Mesenteric fat pad (tissue), 1 donor: Measurements from ENCODE around the gene SPECC1L. TPM values are rescaled to one million over a fixed set of nuclear protein-coding genes. Genes with fewer than 3 reads are reported as not detected.
A peak's percentile ranks its signal among the peaks of the same experiment; 100 is the strongest.
"Not testable (repeated sequence)": the region's sequence is repeated elsewhere in the genome, so short reads cannot be mapped to it uniquely, and the experiment has no call there.

ENCODE experiments used
- DNase-seq: peaks from one replicate; pipeline ENCODE4 v3.0.0-alpha.2; 2020; ENCODE audit warnings: low spot score
- long read RNA-seq: library from polyadenylated mRNA; unstranded; transcript quantifications from one replicate; pipeline ENCODE4 v2.0.0, GENCODE V29; 2020
- total RNA-seq: library from RNA; stranded (reverse); fragmentation: NEBNext Ultra II Directional; extraction: Animal tissue kit (Norgen Biotek cat#: 25700); gene quantifications from one replicate; pipeline ENCODE4 v1.2.1, GENCODE V29; 2021
- donor health status: DM: yes; HTN: yes; CAD: no.

The SPECC1L gene, protein sequence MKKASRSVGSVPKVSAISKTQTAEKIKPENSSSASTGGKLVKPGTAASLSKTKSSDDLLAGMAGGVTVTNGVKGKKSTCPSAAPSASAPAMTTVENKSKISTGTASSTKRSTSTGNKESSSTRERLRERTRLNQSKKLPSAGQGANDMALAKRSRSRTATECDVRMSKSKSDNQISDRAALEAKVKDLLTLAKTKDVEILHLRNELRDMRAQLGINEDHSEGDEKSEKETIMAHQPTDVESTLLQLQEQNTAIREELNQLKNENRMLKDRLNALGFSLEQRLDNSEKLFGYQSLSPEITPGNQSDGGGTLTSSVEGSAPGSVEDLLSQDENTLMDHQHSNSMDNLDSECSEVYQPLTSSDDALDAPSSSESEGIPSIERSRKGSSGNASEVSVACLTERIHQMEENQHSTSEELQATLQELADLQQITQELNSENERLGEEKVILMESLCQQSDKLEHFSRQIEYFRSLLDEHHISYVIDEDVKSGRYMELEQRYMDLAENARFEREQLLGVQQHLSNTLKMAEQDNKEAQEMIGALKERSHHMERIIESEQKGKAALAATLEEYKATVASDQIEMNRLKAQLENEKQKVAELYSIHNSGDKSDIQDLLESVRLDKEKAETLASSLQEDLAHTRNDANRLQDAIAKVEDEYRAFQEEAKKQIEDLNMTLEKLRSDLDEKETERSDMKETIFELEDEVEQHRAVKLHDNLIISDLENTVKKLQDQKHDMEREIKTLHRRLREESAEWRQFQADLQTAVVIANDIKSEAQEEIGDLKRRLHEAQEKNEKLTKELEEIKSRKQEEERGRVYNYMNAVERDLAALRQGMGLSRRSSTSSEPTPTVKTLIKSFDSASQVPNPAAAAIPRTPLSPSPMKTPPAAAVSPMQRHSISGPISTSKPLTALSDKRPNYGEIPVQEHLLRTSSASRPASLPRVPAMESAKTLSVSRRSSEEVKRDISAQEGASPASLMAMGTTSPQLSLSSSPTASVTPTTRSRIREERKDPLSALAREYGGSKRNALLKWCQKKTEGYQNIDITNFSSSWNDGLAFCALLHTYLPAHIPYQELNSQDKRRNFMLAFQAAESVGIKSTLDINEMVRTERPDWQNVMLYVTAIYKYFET
- 69.2 TPM for total RNA-seq
- long read RNA-seq, partial matches to known transcripts: 72 of 84 reads
- long read RNA-seq, other reads (novel, unspliced or antisense): 10 of 84 reads

DNA sequence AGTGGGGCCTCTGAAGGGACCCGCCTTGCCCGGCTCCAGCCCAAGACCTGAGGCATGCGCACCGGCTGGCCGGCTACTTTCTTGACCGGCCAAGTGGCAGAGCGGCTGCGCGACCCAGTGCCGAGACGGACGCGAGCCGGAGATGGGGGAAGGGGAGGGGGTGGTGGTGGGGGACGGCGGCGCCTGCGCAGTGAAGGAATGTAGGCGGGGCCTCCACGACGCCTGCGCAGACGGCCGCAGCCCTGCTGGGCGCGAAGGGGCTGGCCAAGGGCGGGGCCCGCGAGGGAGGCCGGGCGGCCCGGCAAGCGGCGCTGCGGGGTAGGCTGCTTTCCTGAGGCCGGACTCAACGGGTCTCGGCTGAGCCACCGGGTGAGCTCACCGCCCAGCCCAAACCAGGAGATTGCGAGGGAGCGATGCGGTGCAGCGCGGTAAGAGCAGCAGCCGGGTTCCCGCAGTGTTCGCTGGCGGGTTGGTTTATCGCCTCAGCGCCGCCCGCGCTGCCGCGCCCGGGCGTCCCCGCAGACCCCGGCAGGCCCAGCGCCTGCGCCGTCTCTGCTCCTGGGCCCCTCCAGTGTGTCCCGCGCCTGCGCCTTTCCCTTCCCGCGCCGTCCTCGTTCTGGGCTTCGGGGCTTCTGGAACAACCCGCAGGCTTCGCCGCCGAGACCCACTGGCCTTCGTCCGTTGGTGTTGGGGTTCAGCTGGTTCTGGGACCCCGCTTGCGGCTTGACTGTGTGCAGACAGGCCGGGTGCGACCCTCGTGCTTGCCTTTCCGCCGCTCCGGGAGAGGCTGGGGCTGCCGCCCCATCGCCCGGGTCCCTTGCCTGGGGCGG, at the start of gene SPECC1L:
Gene SPECC1L (plus strand): TSS at position 276 of the 830 bp plus-strand sequence. CDS start 31,401 bp downstream, outside the sequence.
- DNase-seq: peak; percentile 99

DNA sequence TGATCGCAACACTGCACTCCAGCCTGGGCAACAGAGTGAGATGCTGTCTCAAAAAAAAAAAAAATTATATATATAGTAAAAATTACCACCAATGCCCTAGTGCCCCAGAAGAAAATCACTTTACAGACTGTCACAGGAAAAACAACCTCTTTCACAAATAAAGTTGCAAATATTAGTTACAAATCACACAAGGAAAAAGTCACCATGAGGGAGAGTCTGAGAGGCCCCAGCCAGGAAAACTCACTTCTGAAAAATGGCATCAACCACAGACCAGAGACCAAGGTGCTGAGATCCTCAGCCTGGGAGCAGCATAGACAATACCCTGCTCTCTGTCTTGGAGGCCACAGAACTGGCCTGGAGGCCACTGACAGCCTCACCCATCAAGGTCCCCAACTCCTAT, 46.2 kb upstream of the SPECC1L start:
- no peak for DNase-seq

DNA sequence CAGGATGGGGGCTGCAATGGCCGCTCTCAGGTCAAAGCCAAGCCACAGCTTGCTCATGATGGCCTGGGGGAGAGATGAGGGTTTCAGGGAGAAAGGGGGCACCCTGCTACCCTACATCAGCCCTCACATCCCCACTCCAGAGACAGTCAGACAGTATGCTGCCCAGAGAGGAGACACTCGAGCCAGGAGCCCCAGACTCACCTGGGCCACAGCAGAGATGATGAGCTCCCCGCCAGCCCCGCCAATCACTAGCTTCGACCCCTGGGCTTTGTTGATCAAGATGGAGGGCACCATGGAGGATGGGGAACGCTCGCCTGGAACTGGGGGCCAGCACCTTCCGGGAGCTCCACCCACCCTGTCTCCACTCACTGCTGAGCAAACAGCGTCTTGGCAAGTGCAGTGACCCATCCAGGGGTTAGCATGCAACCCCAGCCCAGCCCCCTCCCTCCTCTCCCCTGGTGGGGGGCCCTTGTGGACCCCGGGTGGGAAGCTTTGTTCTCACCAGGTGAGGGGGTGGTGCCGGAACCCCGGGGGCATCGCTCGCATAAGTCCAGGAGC, 45.5 kb upstream of the SPECC1L start:
- no peak for DNase-seq

DNA sequence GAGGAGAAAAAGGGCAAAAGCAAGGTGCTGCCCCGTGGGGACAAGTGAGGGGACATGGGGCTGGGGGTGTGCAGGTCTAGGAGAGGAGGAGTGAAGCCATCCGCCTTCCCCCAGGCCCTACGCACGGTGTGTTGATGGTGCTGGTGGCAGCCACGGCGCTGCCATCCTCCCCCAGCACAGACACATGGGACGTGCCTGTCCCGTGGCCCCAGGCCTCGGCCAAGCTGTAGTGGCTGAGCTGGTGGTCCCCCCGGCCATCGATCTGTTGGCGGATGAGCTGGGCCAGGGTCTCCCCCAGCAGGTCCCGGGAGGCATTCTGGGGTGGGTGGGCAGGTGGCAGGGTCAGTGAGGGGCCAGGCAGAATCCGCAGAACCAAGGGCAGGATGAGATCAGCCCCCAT, 44.7 kb upstream of the SPECC1L start:
- DNase-seq: no peak

DNA sequence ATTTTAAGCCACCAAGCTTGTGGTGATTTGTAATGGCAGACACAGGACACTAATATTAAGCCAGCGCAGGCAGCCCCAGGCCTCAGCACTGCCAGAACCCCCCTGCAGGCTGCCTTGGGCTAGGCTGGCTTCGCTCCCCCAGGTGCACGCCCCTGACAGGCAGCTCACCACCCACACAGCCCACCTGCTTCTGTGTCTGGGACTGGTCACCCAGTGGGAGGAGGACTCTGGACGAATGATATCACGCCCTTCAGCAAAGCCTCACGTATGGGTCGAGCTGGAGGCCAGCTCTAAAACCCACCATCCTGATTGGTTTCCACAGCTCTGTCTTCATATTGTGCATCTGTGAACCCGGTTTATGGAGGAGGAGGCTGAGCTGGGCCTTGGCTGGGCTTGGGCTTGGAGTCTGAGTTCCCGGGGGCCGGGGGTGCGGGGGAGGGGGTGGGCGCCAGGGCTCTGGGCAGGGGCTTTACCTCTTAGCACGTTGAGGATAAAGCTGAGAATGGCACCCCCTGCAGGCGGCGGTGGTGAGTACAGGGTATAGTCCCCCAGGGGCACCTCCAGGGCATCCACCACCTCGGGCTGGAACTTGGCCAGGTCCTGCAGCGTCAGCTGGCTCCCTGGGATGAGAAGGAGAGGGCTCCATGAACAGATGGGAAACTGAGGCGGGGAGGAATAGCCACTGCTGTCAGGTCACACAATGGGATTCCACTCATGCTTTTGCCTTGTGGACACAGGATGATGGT, 39.5 kb upstream of the SPECC1L start:
- DNase-seq: no peak

DNA sequence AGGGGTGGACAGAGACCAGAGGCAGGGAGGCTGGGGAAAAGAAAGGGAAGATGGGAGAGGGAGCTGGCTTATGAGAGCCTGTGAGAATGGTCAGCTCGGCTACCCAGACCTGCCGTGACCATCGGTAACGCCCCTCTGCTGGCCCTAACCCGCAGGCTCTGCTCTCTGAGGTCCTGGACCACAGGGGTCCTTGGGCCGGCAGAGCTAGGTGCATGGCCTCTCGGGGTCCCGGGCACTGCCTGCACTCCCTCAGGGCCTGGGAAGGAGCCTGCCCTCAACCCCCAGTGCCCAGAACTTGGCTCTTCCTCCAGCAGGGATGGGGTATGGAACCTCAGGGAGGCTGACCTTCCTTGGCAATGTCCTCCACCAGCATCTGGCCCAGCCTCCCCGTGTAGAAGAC, 38.9 kb upstream of the SPECC1L start:
- DNase-seq: no peak

DNA sequence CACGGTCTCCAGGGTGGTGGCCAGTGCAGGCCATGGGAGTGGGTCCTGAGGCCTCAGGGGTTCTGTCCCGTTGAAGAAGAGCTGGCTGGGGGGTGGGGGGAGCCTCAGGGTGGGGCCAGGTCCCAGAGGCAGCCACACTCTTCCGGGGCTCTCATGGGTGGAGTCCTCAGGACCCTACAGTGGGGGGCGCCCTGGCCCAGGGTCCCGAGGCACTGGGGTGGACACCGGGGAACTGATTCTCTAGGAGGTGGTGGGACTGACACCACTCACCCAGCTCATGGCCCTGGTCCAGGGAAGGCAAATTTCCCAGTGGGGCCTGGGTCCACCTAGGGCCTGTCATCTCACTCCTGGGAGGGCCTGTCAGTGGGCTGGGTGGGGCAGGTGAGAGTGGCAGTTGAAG, 38.5 kb upstream of the SPECC1L start:
- no peak for DNase-seq

DNA sequence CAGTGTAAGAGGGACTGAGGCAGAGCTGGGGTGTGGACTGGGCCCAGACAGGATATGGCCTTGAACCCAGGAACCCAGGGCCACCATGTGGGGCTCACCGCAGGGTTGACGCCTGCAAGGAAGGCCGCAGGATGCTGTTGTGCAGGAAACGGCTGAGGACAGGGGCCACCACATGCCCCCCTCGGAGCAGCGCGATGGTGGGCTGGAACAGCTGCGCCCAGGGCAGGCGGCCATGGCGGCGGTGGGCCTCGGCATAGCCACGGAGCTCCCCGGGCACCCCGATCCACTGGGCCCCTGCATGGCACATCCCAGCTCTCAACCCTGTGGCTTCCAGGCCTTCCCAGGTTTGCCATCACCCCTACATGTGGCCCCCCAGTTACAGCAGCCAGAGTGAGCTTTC, 37.9 kb upstream of the SPECC1L start:
- DNase-seq: no peak

DNA sequence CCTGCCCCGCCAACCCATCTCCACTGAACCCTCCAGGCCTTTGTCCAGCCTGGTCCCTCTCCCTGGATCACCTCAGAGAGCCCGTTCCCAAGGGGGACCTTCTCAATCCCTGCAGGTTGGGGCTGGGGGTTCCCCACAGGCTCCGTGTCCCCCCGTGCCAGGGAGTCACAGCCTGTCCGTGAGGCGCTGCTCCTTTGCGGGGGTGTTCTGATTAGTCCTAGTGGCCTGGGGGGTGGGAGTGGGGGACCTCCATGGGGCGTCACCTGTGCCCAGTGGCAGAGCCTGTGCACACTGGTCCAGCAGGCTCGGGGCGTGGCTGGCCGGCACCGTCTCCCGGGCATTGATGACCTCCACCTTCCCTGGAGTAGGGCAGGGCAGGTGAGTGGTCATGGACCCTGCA, 37.4 kb upstream of the SPECC1L start:
- no peak for DNase-seq

DNA sequence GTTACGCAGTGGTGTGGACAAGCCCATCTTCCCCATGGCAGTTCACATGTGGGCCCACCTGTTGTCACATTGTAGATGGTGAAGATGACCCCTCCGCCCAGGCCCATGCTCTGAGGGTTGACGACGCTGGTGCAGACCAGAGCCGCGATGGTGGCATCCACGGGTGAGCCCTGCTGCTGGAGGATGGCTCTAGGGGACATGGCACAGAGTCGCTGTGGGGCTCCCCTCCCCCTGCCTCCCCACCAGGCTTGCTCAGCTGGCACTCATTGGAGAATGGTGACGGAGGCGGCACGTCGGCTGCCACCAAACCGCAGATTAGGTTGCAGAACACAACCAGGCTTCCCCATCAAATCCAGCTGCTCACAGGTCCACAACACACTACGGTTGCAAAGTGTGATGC, 36.8 kb upstream of the SPECC1L start:
- no peak for DNase-seq

DNA sequence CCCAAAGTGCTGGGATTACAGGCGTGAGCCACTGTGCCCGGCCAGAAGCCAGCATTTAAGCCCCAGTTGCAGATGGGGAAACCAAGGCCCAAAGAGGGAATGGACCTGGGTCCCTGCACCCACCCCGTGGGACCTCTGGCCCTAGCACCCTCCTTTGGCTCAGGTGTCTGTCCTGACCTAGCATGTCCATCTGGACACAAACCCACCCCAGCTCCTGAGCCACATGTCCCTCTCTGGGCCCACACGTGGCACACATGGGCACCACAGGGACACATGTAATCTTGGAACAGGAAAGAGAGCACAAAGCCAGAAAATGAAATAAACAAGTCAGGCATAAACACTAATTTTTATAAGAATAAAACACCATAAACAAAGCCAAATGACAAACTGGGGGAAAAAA, 35.3 kb upstream of the SPECC1L start:
- DNase-seq: no peak

DNA sequence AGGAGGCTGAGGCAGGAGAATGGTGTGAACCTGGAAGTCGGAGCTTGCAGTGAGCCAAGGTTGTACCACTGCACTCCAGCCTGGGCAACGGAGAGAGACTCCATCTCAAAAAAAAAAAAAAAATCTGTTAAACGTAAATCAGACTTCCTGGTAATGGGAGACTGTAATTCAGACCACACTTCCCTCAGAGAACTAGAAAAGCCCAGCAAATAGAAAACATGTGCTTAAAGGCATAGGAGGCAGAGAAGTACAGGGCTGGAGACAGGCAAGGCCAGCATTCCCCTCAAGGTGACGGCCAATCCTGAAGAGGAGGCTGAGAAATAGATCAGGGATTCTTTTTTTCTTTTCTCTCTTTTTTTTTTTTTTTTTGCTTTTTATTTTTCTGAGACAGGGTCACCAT, 34.0 kb upstream of the SPECC1L start:
- DNase-seq: no peak

DNA sequence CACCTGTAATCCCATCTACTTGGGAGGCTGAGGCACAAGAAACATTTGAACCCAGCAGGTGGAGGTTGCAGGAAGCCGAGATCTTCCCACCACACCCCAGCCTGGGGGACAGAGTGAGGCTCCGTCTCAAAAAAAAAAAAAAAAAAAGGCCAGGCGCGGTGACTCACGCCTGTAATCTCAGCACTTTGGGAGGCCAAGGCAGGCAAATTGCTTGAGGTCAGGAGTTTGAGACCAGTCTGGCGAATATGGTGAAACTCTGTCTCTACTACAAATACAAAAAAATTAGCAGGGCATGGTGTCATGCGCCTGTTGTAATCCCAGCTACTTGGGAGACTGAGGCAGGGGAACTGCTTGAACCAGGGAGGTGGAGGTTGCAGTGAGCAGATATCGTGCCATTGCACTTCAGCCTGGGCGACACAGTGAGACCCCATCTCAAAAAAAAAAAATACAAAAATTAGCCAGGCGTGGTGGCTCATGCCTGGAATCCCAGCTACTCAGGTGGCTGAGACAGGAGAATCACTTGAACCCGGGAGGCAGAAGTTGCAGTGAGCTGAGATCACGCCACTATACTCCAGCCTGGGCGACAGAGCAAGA, 32.4 kb upstream of the SPECC1L start:
- not testable (repeated sequence) for DNase-seq

DNA sequence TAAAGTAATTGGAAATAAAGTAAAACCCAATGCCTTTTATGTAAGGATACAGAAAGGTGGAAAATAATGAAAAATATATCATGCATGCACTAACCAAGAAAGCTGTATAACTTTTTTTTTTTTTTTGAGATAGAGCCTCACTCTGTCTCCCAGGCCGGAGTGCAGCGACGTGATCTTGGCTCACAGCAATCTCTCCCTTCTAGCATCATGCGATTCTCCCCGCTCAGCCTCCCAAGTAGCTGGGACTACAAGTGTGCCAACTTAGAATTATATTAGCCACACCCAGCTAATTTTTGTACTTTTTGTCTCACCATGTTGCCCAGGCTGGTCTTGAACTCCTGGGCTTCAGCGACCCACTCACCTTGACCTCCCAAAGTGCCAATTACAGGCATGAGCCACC, 30.2 kb upstream of the SPECC1L start:
- DNase-seq: no peak

DNA sequence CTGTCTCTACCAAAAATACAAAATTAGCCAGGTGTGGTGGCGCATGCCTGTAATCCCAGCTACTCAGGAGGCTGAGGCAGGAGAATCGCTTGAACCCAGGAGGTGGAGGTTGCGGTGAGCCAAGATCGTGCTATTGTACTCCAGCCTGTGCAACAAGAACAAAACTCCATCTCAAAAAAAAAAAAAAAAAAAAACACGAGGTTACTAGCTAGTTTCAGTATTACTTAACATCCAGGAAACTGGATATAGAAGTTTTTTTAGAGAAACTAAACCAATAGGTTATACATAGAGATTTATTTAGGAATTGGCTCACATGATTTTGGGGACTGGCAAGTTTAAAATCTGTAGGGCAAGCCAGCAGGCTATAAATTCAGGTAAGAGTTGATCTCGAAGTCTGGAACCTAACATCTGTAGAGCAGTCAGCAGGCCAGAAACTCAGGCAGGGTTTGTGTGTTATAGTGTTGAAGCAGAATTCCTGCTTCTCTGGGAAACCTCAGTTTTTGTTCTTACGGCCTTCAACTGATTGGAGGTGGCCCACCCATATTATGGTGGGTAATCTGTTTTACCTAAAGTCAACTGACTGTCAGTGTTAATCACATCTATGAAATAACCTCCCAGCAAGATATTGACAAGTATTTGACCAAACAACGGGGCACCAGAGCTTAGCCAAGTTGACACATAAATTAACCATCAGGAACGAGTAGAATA, 29.5 kb upstream of the SPECC1L start:
- not testable (repeated sequence) for DNase-seq

DNA sequence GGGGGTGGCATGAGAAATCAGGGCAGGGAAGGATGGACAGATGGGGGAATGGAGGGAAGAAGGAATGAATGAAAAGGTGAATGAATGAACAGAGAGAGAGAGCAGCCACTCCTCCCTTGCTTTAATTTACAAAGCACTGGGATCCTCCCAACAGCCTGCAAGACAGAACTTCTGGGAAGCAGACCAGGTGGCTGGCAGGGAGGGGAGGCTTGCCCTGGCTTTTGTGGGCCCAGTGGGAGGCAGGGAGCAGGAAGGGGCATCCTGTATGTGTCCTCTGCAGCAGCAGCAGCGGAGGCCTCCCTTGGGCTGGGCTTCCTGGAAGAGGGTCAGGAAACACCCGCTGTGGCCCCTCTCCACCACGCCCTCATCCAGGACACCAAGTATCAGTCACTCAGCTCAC, 27.2 kb upstream of the SPECC1L start:
- DNase-seq: not testable (repeated sequence)

DNA sequence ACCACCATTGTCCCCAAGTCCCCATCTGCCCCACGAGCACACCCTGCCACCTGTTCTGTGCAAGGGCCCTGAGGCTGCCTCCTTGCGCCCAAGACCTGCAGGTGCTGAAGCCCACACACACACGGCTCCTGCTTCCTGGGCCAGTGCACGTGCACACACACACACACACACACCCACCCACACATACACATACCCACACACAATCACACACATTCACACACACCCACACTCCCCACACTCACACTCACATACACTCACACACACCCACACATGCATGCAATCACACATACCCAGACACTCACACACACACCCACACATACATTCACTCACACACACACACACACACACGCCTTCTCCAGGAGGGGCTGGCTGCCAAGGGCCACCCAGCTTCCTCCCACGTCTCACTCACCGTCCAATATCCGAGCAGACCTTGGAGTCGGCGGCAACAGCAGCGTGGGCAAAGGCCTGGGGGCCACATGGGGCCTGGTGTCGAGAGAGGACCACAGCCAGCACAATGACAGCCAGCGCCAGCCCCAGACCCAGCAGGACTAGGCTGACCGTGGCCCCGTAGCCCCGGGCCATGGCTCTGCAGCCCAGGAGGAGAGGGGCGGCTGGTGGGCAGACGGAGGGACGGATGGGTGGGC, 26.4 kb upstream of the SPECC1L start:
- no peak for DNase-seq

DNA sequence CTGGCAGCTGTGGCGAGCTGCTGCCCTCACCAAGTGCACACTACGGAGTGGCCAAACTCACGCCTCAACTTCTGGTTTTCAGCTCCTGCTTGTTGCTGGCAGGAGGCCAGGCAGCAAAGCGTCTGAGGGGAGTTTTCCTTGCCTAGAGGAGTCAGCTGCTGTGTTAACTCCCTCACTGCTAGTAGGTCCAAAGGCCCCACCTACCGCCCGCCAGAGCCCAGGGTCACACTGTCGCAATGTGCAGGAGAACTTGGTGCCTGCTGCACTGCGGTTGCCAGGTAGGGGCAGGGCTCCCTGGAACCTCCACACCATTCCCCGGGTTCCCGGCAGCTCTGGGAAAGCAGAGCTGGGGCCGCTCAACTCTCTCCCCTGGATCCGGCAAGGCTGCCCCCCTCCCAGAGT, 25.6 kb upstream of the SPECC1L start, which contains the start of gene GGT5:
Gene GGT5 (minus strand): TSS at position 53 of the 402 bp plus-strand sequence. CDS start 357 bp downstream, outside the sequence.
- DNase-seq: not testable (repeated sequence)
